Caco-2 (cell line): ENCODE results near the gene MRM2. TPM values are rescaled to one million over a fixed set of nuclear protein-coding genes. Genes with fewer than 3 reads are reported as not detected.

Experiments used
- BruUV-seq: library from RNA; stranded (reverse); fragments of 400-500 nt; replicated peaks from 2 replicates; lab custom pipeline; 2021; lab: Mats Ljungman, UMichigan
- CTCF ChIA-PET: fragments of 300-600 bp; sonication (Branson Sonifier 250); formaldehyde crosslinking; loops from one replicate; lab custom pipeline; 2022; ENCODE audit warnings: antibody characterized with exemption; lab: Charles Lee
- POLR2A ChIA-PET: fragments of 300-600 bp; sonication (Branson Sonifier 250); formaldehyde crosslinking; loops from one replicate; lab custom pipeline; 2022; ENCODE audit warnings: antibody characterized with exemption; lab: Charles Lee
- DNase-seq, 2 experiments: peaks; one replicate each; pipeline versions ENCODE4 v3.0.0 to v3.0.0-alpha.2; 2020 to 2022
- H3K27me3 ChIP-seq: replicated peaks from 2 replicates; pipeline ENCODE4 v1.6.0; 2011; ENCODE audit warnings: low read length; ENCODE audit not compliant: control insufficient read depth, insufficient read depth
- H3K36me3 ChIP-seq: 2 replicates; pipeline ENCODE4 v1.5.1; 2011; ENCODE audit warnings: low read length; ENCODE audit not compliant: control insufficient read depth, insufficient read depth
- H3K4me1 ChIP-seq: fragments of 250-450 bp; sonication (Bioruptor Pico); 2 replicates; pipeline ENCODE4 v1.5.1; 2020; ENCODE audit warnings: mild to moderate bottlenecking
- H3K4me3 ChIP-seq: 2 replicates; pipeline ENCODE4 v1.5.1; 2011; ENCODE audit warnings: low read depth, mild to moderate bottlenecking, control low read depth, low read length
- H3K9me3 ChIP-seq: fragments of 250-450 bp; sonication (Bioruptor Pico); 2 replicates; pipeline ENCODE4 v1.5.1; 2020; ENCODE audit warnings: mild to moderate bottlenecking, moderate library complexity
- H3K27ac Mint-ChIP-seq: one replicate; pipeline ENCODE4 v1.8.0; 2022; ENCODE audit warnings: mixed read lengths; ENCODE audit not compliant: unreplicated experiment
- H3K27me3 Mint-ChIP-seq: one replicate; pipeline ENCODE4 v1.8.0; 2022; ENCODE audit warnings: mixed read lengths; ENCODE audit not compliant: insufficient read depth, unreplicated experiment
- H3K36me3 Mint-ChIP-seq: one replicate; pipeline ENCODE4 v1.8.0; 2022; ENCODE audit warnings: mild to moderate bottlenecking, mixed read lengths; ENCODE audit not compliant: insufficient read depth, unreplicated experiment
- H3K4me1 Mint-ChIP-seq: one replicate; pipeline ENCODE4 v1.8.0; 2022; ENCODE audit warnings: low read depth, mixed read lengths; ENCODE audit not compliant: unreplicated experiment
- H3K4me3 Mint-ChIP-seq: one replicate; pipeline ENCODE4 v1.8.0; 2022; ENCODE audit warnings: mild to moderate bottlenecking, moderate library complexity, mixed read lengths; ENCODE audit not compliant: unreplicated experiment
- H3K9me3 Mint-ChIP-seq: one replicate; pipeline ENCODE4 v1.8.0; 2022; ENCODE audit warnings: mixed read lengths; ENCODE audit not compliant: unreplicated experiment
- intact Hi-C: fragments of 100-400 bp; cut with micrococcal nuclease; formaldehyde crosslinking; loops from one replicate; pipeline ENCODE4 v1.10.0; 2022; ENCODE audit not compliant: unreplicated experiment
- total RNA-seq: library from RNA; stranded (reverse); gene quantifications from 2 replicates; pipeline ENCODE4 v1.2.3, GENCODE V29; 2022
- TF ChIP-seq, protein P1 (sequence below), 2 experiments: fragments of 200-600 bp in 1 of 2; IDR thresholded peaks; 1 replicate in 1 of 2; 2 replicates in 1 of 2; pipeline versions ENCODE4 v1.5.1 to v1.8.0; 2011 to 2022; ENCODE audit warnings: antibody characterized with exemption in 1 of 2, control low read depth in 1 of 2, inconsistent platforms in 1 of 2, low read depth in 1 of 2, low read length in 1 of 2, mild to moderate bottlenecking in 1 of 2, moderate library complexity in 1 of 2; ENCODE audit not compliant: insufficient read depth in 1 of 2, severe bottlenecking in 1 of 2, unreplicated experiment in 1 of 2

The MRM2 gene
- total RNA-seq, 1 experiment from 2014 or later, result 48.8 TPM

- Histone ChIP-seq H3K4me1 (no peaks in the 10 kb centered on the region), H3K36me3 (peaks cover 2% of the 10 kb centered on the region; the same call in 1 of the 2 replicates), H3K27me3 (no peaks in the 10 kb centered on the region), H3K9me3 (no peaks in the 10 kb centered on the region), H3K4me3 (no peak overlapping the region)
- Mint-ChIP-seq H3K27me3 (no peaks in the 10 kb centered on the region), H3K4me3 (no peak overlapping the region), H3K9me3 (no peaks in the 10 kb centered on the region), H3K36me3 (peaks cover 60% of the 10 kb centered on the region), H3K4me1 (peaks cover 8% of the 10 kb centered on the region), H3K27ac (no peak overlapping the region)
- no TSS peak for BruUV-seq
- no peak for DNase-seq
- intact Hi-C loops, result no loop called here
- ChIA-PET POLR2A (no interaction called here), CTCF (no interaction called here)
- TF ChIP-seq, protein P1, sequence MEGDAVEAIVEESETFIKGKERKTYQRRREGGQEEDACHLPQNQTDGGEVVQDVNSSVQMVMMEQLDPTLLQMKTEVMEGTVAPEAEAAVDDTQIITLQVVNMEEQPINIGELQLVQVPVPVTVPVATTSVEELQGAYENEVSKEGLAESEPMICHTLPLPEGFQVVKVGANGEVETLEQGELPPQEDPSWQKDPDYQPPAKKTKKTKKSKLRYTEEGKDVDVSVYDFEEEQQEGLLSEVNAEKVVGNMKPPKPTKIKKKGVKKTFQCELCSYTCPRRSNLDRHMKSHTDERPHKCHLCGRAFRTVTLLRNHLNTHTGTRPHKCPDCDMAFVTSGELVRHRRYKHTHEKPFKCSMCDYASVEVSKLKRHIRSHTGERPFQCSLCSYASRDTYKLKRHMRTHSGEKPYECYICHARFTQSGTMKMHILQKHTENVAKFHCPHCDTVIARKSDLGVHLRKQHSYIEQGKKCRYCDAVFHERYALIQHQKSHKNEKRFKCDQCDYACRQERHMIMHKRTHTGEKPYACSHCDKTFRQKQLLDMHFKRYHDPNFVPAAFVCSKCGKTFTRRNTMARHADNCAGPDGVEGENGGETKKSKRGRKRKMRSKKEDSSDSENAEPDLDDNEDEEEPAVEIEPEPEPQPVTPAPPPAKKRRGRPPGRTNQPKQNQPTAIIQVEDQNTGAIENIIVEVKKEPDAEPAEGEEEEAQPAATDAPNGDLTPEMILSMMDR (IDR thresholded peaks at IDR 0.05; ENCODE audit: insufficient read depth in 1 of 2, low read depth in 1 of 2, low read length in 1 of 2, severe bottlenecking in 1 of 2, unreplicated experiment in 1 of 2), result no peak
Measured at GRCh38 chr7:2225336-2225735, 16.7 kb downstream of the MRM2 start.

DNA sequence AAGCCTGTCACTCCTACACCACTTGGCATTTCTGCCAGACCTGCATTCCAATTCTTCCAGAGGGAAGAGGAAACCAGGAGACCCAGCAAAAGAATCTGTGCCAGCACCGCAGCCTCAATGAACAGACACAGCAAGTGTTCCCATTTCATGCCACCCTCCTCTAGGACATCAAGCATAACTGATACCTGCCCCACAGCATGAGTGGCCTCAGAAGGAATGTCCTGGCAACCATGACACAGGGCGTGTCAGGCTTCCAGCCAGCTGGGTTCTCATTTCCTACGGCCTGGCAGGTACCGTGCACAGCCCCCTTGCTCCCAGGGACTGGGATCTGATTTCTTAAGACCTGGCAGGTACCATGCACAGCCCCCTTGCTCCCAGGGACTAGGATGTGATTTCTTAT is 17.1 kb downstream of the MRM2 start:
- ChIA-PET CTCF (no interaction called here), POLR2A (no interaction called here)
- Mint-ChIP-seq H3K27ac (no peak overlapping the region), H3K9me3 (no peaks in the 10 kb centered on the region), H3K4me3 (no peak overlapping the region), H3K4me1 (peaks cover 6% of the 10 kb centered on the region), H3K36me3 (peaks cover 62% of the 10 kb centered on the region), H3K27me3 (no peaks in the 10 kb centered on the region)
- H3K4me1 ChIP-seq, result no peaks in the 10 kb centered on the region
- no peaks in the 10 kb centered on the region for H3K9me3 ChIP-seq
- peaks cover 2% of the 10 kb centered on the region; the same call in 1 of the 2 replicates for H3K36me3 ChIP-seq
- H3K4me3 ChIP-seq, result no peak overlapping the region
- intact Hi-C loops, result no loop called here
- H3K27me3 ChIP-seq, result no peaks in the 10 kb centered on the region
- no peak for DNase-seq
- BruUV-seq, result no TSS peak
- TF ChIP-seq, protein P1 (IDR thresholded peaks at IDR 0.05; ENCODE audit: insufficient read depth in 1 of 2, low read depth in 1 of 2, low read length in 1 of 2, severe bottlenecking in 1 of 2, unreplicated experiment in 1 of 2), result no peak

DNA sequence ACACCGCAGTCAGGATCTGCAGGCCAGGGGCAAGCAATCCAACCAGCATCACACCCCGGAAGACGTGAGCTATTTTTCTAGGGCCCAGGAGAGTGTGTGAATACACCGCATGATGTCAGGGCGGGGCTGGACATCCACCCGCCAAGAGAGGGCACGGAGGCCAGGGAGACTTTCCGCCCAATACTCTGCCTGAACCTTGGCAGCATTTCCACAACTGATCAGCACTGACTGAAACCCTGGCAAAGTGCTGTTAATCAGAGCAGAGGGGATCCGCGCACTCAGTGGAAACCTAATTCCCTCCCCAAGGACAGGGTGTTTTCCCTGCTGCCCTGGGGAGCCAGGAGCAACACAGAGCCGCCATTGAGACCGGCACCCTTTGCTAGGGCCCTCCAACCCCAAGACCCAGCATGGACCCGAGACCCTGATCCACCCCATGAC is 17.5 kb downstream of the MRM2 start:
- H3K27me3 Mint-ChIP-seq, result no peaks in the 10 kb centered on the region
- CTCF ChIA-PET, result no interaction called here
- H3K4me1 ChIP-seq, result no peaks in the 10 kb centered on the region
- intact Hi-C loops, result no loop called here
- TF ChIP-seq, protein P1 (IDR thresholded peaks at IDR 0.05; ENCODE audit: insufficient read depth in 1 of 2, low read depth in 1 of 2, low read length in 1 of 2, severe bottlenecking in 1 of 2, unreplicated experiment in 1 of 2), result no peak
- BruUV-seq, result no TSS peak
- H3K9me3 Mint-ChIP-seq, result no peaks in the 10 kb centered on the region
- no peak overlapping the region for H3K4me3 ChIP-seq
- no peak for DNase-seq
- no peaks in the 10 kb centered on the region for H3K27me3 ChIP-seq
- POLR2A ChIA-PET, result no interaction called here
- peaks cover 2% of the 10 kb centered on the region; the same call in 1 of the 2 replicates for H3K36me3 ChIP-seq
- H3K4me1 Mint-ChIP-seq, result peaks cover 2% of the 10 kb centered on the region
- H3K27ac Mint-ChIP-seq, result no peak overlapping the region
- peaks cover 60% of the 10 kb centered on the region for H3K36me3 Mint-ChIP-seq
- H3K4me3 Mint-ChIP-seq, result no peak overlapping the region
- no peaks in the 10 kb centered on the region for H3K9me3 ChIP-seq
